Measurements from ENCODE around the gene BRD7. TPM values are rescaled to one million over a fixed set of nuclear protein-coding genes. Genes with fewer than 3 reads are reported as not detected.

The BRD7 gene
- total RNA-seq, 1 experiment from 2014 or later: 122 TPM

GRCh38 chr16:50272111-50272571 lies 96.6 kb downstream of the BRD7 start:
- Mint-ChIP-seq H3K4me1 (peaks cover 4% of the 10 kb centered on the region), H3K36me3 (no peaks in the 10 kb centered on the region), H3K9me3 (no peaks in the 10 kb centered on the region), H3K27me3 (ENCODE audit: low read depth) (no peaks in the 10 kb centered on the region; the same call in 1 of the 2 replicates), H3K4me3 (no peak overlapping the region), H3K27ac (no peak overlapping the region)
- ChIA-PET CTCF (interaction anchor here (1.5 to 1.8 kb wide), 2 partner anchors 62 to 395 kb away, joined by 3 to 7 read pairs; no protein-coding TSS in a partner anchor), POLR2A (no interaction called here)
- TF ChIP-seq TEAD4 (CRISPR knock-in tag; IDR thresholded peaks at IDR 0.05) (no peak), ATF1 (CRISPR knock-in tag; IDR thresholded peaks at IDR 0.05) (no peak), ZBTB43 (CRISPR knock-in tag; IDR thresholded peaks at IDR 0.05) (no peak), HMGA2 (CRISPR knock-in tag; IDR thresholded peaks at IDR 0.05) (no peak), IRF1 (CRISPR knock-in tag; IDR thresholded peaks at IDR 0.05) (no peak), ZNF512 (CRISPR knock-in tag; IDR thresholded peaks at IDR 0.05; ENCODE audit: borderline replicate concordance) (no peak), ZNF423 (CRISPR knock-in tag; IDR thresholded peaks at IDR 0.05) (no peak), RORB (CRISPR knock-in tag; IDR thresholded peaks at IDR 0.05) (no peak), SOX15 (CRISPR knock-in tag; IDR thresholded peaks at IDR 0.05) (no peak), MLX (CRISPR knock-in tag; IDR thresholded peaks at IDR 0.05) (no peak), FOXP4 (CRISPR knock-in tag; IDR thresholded peaks at IDR 0.05) (no peak), ZNF219 (CRISPR knock-in tag; IDR thresholded peaks at IDR 0.05; ENCODE audit: borderline replicate concordance) (no peak), CREB1 (CRISPR knock-in tag; IDR thresholded peaks at IDR 0.05) (no peak), NFYB (CRISPR knock-in tag; conservative IDR thresholded peaks at IDR 0.05; ENCODE audit: low read depth) (no peak), ARID4B (CRISPR knock-in tag; IDR thresholded peaks at IDR 0.05; ENCODE audit: borderline replicate concordance) (no peak), USF2 (CRISPR knock-in tag; IDR thresholded peaks at IDR 0.05) (no peak), ATF3 (CRISPR knock-in tag; conservative IDR thresholded peaks at IDR 0.05) (no peak), RELA (CRISPR knock-in tag; IDR thresholded peaks at IDR 0.05; ENCODE audit: borderline replicate concordance) (no peak), AFF4 (CRISPR knock-in tag; IDR thresholded peaks at IDR 0.05; ENCODE audit: borderline replicate concordance) (no peak), NR2C2 (CRISPR knock-in tag; IDR thresholded peaks at IDR 0.05) (no peak)
- DNase-seq (ENCODE audit: low spot score) (no peak), ATAC-seq (no peak)
